NCI-H446 (cell line): ENCODE data around the gene EEFSEC.

Experiments used
- DNase-seq, 2 experiments: peaks; one replicate each; lab custom pipeline; 2025; lab: John Stamatoyannopoulos, UW

EEFSEC gene

GRCh38 chr3:128242818-128243601, 89.7 kb downstream of the EEFSEC start:
- DNase-seq: no peak

DNA sequence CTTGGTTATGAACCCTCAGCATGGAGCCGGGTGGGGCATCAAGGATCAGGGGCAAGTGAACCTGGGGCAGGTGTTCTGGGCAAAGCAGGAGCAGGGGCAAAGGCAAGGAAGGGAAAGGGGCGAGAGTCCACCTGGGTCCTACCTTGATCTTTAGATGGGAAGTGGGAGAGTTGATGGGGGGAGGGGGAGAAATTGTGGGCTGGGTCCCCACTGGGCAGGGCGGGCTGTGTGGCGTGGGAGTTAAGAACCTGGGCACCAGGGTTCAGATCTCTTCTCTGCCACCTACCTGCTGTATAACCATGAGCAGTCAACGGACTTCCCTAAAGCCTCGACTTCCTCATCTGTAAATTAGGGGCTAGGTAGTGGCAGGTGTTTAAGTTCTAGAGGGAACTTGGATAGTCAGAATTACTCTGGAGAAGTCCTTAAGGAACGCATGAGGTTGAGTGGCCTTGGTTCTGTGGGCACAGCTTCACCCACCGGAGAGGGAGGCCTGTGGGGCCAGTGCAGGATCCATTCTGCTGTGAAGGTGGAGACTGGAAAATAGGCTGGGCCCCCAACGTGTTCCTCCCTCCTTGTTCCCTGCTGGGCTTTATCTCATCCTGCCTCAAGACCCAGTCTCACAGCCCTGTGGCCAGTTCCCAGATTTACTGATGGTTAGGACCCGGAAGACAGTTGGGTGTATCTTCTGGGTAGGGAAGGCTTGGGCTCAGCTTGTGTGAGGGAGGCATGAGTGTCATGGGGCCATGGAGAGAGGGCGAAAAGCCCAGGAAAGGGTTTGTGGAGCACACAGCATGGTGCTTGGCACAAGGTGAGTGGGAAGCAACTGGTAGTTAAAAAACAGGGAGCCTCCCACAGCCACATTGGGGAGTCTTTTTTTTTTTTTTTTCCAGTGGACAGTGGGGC, 90.6 kb downstream of the EEFSEC start:
- DNase-seq: no peak

GRCh38 chr3:128245460-128245859, 92.2 kb downstream of the EEFSEC start:
- no peak for DNase-seq

DNA sequence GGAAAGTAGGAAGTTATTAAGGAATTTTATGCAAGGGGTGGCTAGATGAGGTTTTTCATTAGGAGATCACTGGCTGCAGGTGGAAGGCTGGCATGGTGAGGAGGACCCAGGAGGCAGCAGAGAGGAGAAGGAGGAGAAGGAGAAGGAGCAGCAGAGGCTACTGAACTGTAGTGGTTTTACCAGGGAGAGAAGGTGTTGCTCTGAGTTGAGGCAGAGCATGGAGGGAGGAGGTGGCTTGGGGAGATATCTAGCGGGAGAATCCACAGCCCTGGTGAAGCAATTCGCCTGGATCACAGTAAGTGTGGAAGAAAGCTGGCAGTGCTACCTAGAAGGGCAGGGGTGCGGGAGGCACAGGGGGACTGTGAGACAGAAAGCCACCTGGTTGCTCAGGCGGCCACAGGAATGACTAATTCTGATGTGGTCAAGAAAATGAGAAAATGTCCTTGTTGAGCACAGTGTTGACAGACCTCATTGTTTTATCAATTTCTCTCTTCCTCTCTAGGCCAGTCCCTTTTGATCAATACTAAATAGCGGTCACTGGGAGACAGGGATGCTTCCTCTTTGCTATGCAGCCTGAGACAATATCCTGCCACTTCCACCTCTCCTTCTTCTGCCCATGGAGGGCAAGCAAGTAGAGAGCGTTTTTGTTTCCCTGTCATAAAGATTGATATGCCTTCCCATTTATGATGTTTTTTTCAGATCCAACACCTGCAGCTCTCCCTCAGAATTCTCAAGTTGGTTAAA, 94.6 kb downstream of the EEFSEC start:
- DNase-seq: no peak

DNA sequence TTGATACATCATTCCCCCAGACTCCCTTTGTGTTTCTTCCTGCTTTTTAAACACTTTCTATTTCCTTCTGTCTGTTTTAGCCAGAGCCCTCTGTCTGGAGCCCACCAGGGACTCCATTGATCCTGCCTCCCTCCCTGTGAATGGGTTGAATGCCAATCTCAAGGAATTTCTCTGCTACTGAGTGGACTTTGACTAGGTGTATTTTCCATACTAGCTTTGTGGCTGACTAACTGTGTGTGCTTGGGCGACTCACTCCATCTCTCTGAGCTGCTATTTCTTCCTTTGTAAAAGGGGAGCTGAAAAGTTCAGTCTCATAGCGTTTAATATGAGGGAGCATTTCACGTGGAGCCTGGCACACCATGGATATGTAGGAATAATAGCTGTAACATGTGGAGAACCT, 98.8 kb downstream of the EEFSEC start:
- DNase-seq: no peak

- DNase-seq: no peak
These were observed 99.9 kb downstream of the EEFSEC start for GRCh38 chr3:128253150-128253549.

GRCh38 chr3:128254066-128254590, 100.8 kb downstream of the EEFSEC start:
- DNase-seq: no peak

GRCh38 chr3:128254967-128255366, 101.7 kb downstream of the EEFSEC start:
- DNase-seq: no peak

DNA sequence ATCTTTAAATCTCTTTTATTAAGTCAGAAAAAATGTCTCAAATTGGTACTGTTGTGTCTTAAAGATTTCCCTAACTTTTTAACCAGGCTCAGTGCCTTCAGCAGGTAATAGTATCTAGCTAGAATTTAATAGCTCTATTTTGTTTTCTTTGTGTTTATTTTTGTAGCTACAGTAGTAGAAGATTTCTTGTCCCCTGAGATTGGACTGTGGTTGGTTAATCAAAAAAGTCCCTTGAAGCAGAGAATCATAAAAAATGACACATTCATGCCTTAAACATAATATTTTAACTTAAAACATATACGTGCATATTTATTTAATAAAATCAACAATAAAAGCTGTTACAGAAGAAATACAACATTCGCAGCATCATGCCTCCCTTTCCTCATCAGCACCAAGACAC, 102.8 kb downstream of the EEFSEC start:
- DNase-seq: no peak

DNA sequence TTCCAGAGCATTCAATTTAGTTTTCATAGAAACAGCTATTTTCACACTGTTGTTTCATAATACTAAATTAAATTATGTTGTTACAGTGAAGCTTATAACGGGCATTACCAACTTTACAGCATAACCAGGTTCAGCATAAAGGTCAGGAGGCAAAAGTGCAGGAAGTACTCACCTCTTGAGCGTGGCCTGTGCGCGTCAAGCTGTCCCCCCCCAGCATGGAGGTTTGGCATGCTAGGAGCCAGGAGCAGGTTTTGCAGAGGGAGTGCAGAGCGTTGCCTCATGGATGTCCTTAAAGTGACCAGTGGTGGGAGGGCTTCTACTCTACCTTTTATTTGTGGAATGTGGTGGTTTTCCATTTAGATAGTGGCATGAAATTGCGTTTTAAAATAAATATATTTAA, 104.4 kb downstream of the EEFSEC start:
- DNase-seq: no peak

DNA sequence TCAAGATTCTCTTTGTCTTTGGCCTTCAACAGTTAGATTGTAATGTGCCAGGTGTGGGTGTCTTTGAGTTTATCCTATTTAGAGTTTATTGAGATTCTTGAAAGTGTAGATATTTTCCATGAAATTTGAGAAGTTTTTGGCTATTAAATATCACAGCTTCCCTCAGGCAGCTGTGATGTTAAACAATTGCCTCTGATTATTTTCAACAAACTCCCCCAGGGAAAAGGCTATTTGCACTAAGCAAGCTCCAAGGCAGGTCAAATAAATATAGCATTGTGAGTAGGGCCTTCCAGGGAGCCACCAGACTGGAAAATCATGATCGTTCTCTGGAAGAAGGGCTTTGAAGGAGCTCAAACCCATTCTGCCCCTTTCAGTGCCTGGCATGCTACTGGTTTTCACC, 107.0 kb downstream of the EEFSEC start:
- no peak for DNase-seq

- DNase-seq: no peak
These were observed 109.2 kb downstream of the EEFSEC start for GRCh38 chr3:128262457-128262856.

- DNase-seq: no peak
These were observed 109.8 kb downstream of the EEFSEC start for GRCh38 chr3:128263118-128263517.

- DNase-seq: no peak
These were observed 110.7 kb downstream of the EEFSEC start for GRCh38 chr3:128263946-128264345.

DNA sequence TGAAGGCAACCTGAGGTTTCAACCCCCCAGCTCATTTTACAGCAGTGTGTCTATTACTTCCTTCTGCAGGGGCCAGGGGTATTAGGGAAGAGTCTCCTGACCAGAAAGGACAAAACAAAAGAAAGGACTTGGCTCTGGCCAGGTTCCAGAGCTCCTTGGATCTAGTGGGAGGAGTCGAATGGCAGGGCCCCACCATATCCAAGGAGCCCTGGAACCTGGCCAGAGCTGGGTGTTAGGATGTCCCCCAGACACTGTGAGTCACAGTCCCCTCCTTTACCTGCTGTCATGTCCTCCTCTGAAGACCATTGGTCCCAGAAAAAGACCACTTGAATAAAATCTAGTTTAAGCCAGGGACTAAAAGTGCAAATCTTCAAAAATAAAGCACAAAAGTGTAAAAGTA, 113.2 kb downstream of the EEFSEC start:
- DNase-seq: peak in 1 of 2 experiments; percentile 35

GRCh38 chr3:128267541-128267940, 114.3 kb downstream of the EEFSEC start:
- DNase-seq: no peak

DNA sequence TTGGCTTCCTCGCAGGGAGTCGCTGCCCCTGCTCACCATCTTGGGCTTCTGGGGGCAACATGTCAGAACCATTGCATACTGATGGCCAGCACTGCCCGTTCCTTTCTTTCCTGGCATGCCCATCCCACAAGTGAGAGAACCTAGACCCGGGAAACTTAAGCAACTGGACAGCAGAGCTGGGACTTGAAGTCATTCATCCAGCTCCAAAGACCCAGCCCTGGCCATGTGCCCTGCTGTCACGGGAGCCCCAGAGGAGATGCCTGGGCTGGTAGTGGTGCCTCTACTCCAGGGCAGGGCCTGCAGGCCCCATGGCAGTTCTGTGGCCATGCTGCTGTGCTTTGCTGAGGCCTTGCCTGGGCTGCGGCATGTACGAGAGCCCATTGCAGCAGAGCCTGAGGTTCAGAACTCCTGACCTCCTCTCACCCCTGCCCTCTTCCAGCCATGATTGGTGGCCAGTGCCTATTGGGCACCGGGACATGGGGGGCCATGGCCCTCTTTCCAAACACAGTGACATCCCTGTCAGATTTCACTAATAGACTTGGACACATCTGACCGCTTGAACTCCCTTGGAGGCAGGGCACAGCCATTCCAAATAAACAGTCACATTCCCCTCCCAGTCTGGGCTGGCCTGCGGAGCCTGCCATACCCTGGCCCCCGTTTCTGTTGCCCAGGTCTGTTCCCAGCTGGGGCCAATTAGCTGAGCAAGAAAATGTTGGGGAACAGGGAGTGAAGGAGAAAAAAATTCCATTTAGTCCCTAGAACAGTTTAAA, 115.9 kb downstream of the EEFSEC start:
- no peak for DNase-seq

DNA sequence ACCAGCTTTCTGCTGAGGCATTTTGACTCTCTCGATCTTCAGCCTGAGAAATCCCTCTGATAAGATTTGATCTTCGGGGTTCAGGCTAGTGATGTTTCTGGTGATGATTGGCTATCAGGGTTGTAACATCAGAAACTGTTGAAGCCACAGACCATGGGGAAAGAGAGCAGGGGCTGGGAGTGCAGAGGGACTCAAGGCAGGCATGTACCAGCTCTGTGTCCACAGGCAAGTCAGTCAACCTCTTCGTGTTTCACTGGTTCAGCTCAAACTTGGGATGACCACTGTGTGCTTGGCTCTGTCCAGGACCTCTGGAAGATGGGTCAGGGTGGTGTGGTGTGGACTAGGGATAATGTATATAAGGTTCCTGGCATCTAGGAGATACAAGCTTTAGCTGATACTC, 116.5 kb downstream of the EEFSEC start:
- no peak for DNase-seq

GRCh38 chr3:128270559-128271492, 117.5 kb downstream of the EEFSEC start:
- DNase-seq: no peak
